H9 (cell line): Measurements from ENCODE around the gene WDR70. TPM values are rescaled to one million over a fixed set of nuclear protein-coding genes. Genes with fewer than 3 reads are reported as not detected.

ENCODE experiments used
- DNase-seq: peaks from one replicate; pipeline ENCODE4 v3.0.0-alpha.2; 2017
- H2AFZ ChIP-seq: one replicate; pipeline ENCODE4 v1.6.1; 2013; ENCODE audit warnings: mild to moderate bottlenecking, low read length, control low read depth, moderate library complexity
- H2AK5ac ChIP-seq: 2 replicates; pipeline ENCODE4 v1.6.1; 2013; ENCODE audit warnings: low read length, control low read depth, mixed read lengths; ENCODE audit not compliant: insufficient read length
- H2BK120ac ChIP-seq: one replicate; pipeline ENCODE4 v1.6.1; 2013; ENCODE audit warnings: low read depth, mild to moderate bottlenecking, low read length, control low read depth, inconsistent platforms; ENCODE audit not compliant: poor library complexity, severe bottlenecking
- H2BK12ac ChIP-seq: 2 replicates; pipeline ENCODE4 v1.6.1; 2013; ENCODE audit warnings: low read length, control low read depth, mixed read lengths, low read depth; ENCODE audit not compliant: insufficient read length
- H2BK15ac ChIP-seq: 2 replicates; pipeline ENCODE4 v1.6.1; 2013; ENCODE audit warnings: low read depth, low read length, control low read depth
- H2BK20ac ChIP-seq: one replicate; pipeline ENCODE4 v1.6.1; 2013; ENCODE audit warnings: low read depth, mild to moderate bottlenecking, low read length, control low read depth, inconsistent platforms; ENCODE audit not compliant: poor library complexity, severe bottlenecking
- H2BK5ac ChIP-seq: 2 replicates; pipeline ENCODE4 v1.6.1; 2013; ENCODE audit warnings: low read length, control low read depth, mixed read lengths; ENCODE audit not compliant: insufficient read length
- H3K14ac ChIP-seq: 2 replicates; pipeline ENCODE4 v1.6.1; 2013; ENCODE audit warnings: low read length, control low read depth; ENCODE audit not compliant: insufficient read depth
- H3K18ac ChIP-seq: 2 replicates; pipeline ENCODE4 v1.6.1; 2013; ENCODE audit warnings: low read depth, mild to moderate bottlenecking, mixed read lengths, low read length, control low read depth; ENCODE audit not compliant: insufficient read length
- H3K23ac ChIP-seq: 2 replicates; pipeline ENCODE4 v1.6.1; 2013; ENCODE audit warnings: low read length, control low read depth, mixed read lengths, low read depth; ENCODE audit not compliant: insufficient read length
- H3K23me2 ChIP-seq: 2 replicates; pipeline ENCODE4 v1.6.1; 2013; ENCODE audit warnings: low read depth, mild to moderate bottlenecking, mixed read lengths, low read length, control low read depth; ENCODE audit not compliant: insufficient read length, poor library complexity, severe bottlenecking
- H3K27ac ChIP-seq: 2 replicates; pipeline ENCODE4 v1.5.1; 2013; ENCODE audit warnings: low read length, control low read depth, mixed read lengths, low read depth; ENCODE audit not compliant: insufficient read length
- H3K27me3 ChIP-seq: 2 replicates; pipeline ENCODE4 v1.6.1; 2013; ENCODE audit warnings: low read length, control low read depth, inconsistent platforms; ENCODE audit not compliant: insufficient read depth
- H3K4ac ChIP-seq: 2 replicates; pipeline ENCODE4 v1.6.1; 2013; ENCODE audit warnings: low read depth, mild to moderate bottlenecking, control low read depth, inconsistent platforms, low read length, moderate library complexity
- H3K4me1 ChIP-seq: 2 replicates; pipeline ENCODE4 v1.6.1; 2013; ENCODE audit warnings: low read length, control low read depth, inconsistent platforms; ENCODE audit not compliant: insufficient read depth
- H3K4me2 ChIP-seq: 2 replicates; pipeline ENCODE4 v1.6.1; 2013; ENCODE audit warnings: low read length, control low read depth, mixed read lengths; ENCODE audit not compliant: insufficient read length, insufficient read depth
- H3K56ac ChIP-seq: 2 replicates; pipeline ENCODE4 v1.6.1; 2013; ENCODE audit warnings: low read depth, mild to moderate bottlenecking, mixed read lengths, low read length, control low read depth; ENCODE audit not compliant: insufficient read length
- H3K79me1 ChIP-seq: 2 replicates; pipeline ENCODE4 v1.6.1; 2013; ENCODE audit warnings: low read depth, mild to moderate bottlenecking, moderate library complexity, low read length, control low read depth, inconsistent platforms; ENCODE audit not compliant: insufficient read depth, poor library complexity, severe bottlenecking
- H3K79me2 ChIP-seq: 2 replicates; pipeline ENCODE4 v1.6.1; 2013; ENCODE audit warnings: low read length, control low read depth, inconsistent platforms; ENCODE audit not compliant: insufficient read depth
- H3K9ac ChIP-seq: 2 replicates; pipeline ENCODE4 v1.6.1; 2013; ENCODE audit warnings: low read length, control low read depth, mixed read lengths; ENCODE audit not compliant: insufficient read length; ENCODE audit errors: extremely low read depth
- H3K9me3 ChIP-seq: one replicate; pipeline ENCODE4 v1.6.1; 2013; ENCODE audit warnings: low read depth, low read length, inconsistent platforms; ENCODE audit not compliant: control insufficient read depth
- H3T11ph ChIP-seq: one replicate; pipeline ENCODE4 v1.6.1; 2013; ENCODE audit warnings: mild to moderate bottlenecking, low read length, control low read depth, inconsistent platforms
- H4K20me1 ChIP-seq: one replicate; pipeline ENCODE4 v1.6.1; 2013; ENCODE audit not compliant: control insufficient read depth, insufficient read length, insufficient read depth
- H4K5ac ChIP-seq: 2 replicates; pipeline ENCODE4 v1.6.1; 2013; ENCODE audit warnings: low read depth, mild to moderate bottlenecking, mixed read lengths, low read length, control low read depth; ENCODE audit not compliant: insufficient read length
- H4K8ac ChIP-seq: replicated peaks from 2 replicates; pipeline ENCODE4 v1.6.1; 2013; ENCODE audit warnings: low read length, control low read depth, mixed read lengths, low read depth; ENCODE audit not compliant: insufficient read length
- H4K91ac ChIP-seq: 2 replicates; pipeline ENCODE4 v1.6.1; 2013; ENCODE audit warnings: low read depth, mild to moderate bottlenecking, moderate library complexity, mixed read lengths, low read length, control low read depth; ENCODE audit not compliant: insufficient read length
- H3K27ac Mint-ChIP-seq, 3 experiments: 2 replicates in 2 of 3; 3 replicates in 1 of 3; pipeline ENCODE4 v1.8.0; 2020 to 2021; ENCODE audit warnings: mixed read lengths in 3 of 3, mild to moderate bottlenecking in 1 of 3, moderate library complexity in 1 of 3
- H3K27me3 Mint-ChIP-seq: 2 replicates; pipeline ENCODE4 v1.8.0; 2021; ENCODE audit warnings: low read depth, mild to moderate bottlenecking, moderate library complexity, mixed read lengths
- H3K36me3 Mint-ChIP-seq, 3 experiments: 2 replicates in 2 of 3; 3 replicates in 1 of 3; pipeline ENCODE4 v1.8.0; 2020 to 2021; ENCODE audit warnings: low read depth in 3 of 3, mixed read lengths in 3 of 3; ENCODE audit not compliant: insufficient read depth in 1 of 3
- H3K4me1 Mint-ChIP-seq, 2 experiments: 2 replicates each; pipeline ENCODE4 v1.8.0; 2020; ENCODE audit warnings: mixed read lengths in 2 of 2
- H3K4me3 Mint-ChIP-seq, 2 experiments: 2 replicates in 1 of 2; 3 replicates in 1 of 2; pipeline ENCODE4 v1.8.0; 2020 to 2021; ENCODE audit warnings: mild to moderate bottlenecking in 2 of 2, mixed read lengths in 2 of 2, moderate library complexity in 1 of 2
- H3K9me3 Mint-ChIP-seq, 2 experiments: 2 replicates in 1 of 2; 3 replicates in 1 of 2; pipeline ENCODE4 v1.8.0; 2020; ENCODE audit warnings: mild to moderate bottlenecking in 2 of 2, mixed read lengths in 2 of 2, moderate library complexity in 1 of 2
- WGBS: extraction: QIAGEN DNeasy Blood & Tissue Kit; methylation state at CpG from one replicate; pipeline ENCODE4 v1.1.7; 2013; ENCODE audit warnings: missing lambda C conversion rate, low lambda C conversion rate, mixed read lengths; ENCODE audit not compliant: insufficient read length; ENCODE audit errors: extremely low coverage; 5-methylcytosine and 5-hydroxymethylcytosine counted together
- total RNA-seq: library from RNA; stranded (reverse); gene quantifications from 2 replicates; pipeline ENCODE4 v1.2.1, GENCODE V29; 2021
- TF ChIP-seq, protein P1 (sequence below): fragments of 200-600 bp; sonication (generic); conservative IDR thresholded peaks from 3 replicates; pipeline ENCODE4 v1.8.0; 2021; ENCODE audit warnings: antibody characterized with exemption, mild to moderate bottlenecking

The WDR70 gene
- total RNA-seq, 1 experiment from 2014 or later: 38.1 TPM

DNA sequence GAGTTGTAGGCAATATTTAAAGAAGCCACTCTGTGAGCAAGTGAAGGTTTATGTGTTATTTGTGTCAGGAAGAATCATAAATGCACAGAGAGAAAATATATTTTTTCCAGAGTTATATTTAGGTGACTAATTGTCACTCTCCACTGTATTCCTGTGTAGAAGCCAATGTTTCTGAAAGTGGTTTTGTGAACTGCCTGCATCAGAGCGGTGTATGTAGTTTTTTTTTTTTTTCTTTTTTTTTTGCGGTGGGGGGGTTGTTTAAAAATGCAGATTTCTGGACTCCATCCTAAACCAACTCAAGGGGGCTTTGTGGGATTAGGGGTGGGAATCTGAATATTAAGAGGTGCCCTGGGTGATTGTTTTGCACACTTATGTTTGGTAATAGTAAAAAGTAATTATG, 357.3 kb downstream of the WDR70 start:
- Histone ChIP-seq H4K8ac (no peak overlapping the region), H2BK20ac (no peak overlapping the region), H4K20me1 (no peaks in the 10 kb centered on the region), H4K91ac (no peak overlapping the region), H2AK5ac (no peak overlapping the region), H3K14ac (no peak overlapping the region), H3K56ac (no peak overlapping the region), H3K4me2 (no peak overlapping the region), H3K18ac (no peak overlapping the region), H2BK15ac (no peak overlapping the region), H4K5ac (no peak overlapping the region), H2AFZ (no peak overlapping the region), H3K27ac (no peak overlapping the region), H3K79me2 (no peaks in the 10 kb centered on the region), H3K9me3 (no peaks in the 10 kb centered on the region), H3K23ac (no peak overlapping the region), H3K79me1 (no peaks in the 10 kb centered on the region), H3K4ac (no peak overlapping the region), H3T11ph (no peak overlapping the region), H2BK120ac (no peak overlapping the region), H3K27me3 (no peaks in the 10 kb centered on the region), H2BK12ac (no peak overlapping the region), H2BK5ac (no peak overlapping the region), H3K9ac (no peak overlapping the region), H3K23me2 (no peaks in the 10 kb centered on the region), H3K4me1 (no peaks in the 10 kb centered on the region)
- no CpG with 5 or more reads among the region's 2 CpGs for WGBS
- Mint-ChIP-seq H3K27me3 (no peaks in the 10 kb centered on the region), H3K4me1 (no peaks in the 10 kb centered on the region), H3K9me3 (peaks cover 0 to 2% of the 10 kb centered on the region in 2 experiments; a peak in 1 of 5 replicates), H3K36me3 (peaks cover 2 to 3% (median 3%) of the 10 kb centered on the region in 3 experiments; a peak in 4 of 7 replicates), H3K27ac (no peak overlapping the region), H3K4me3 (no peak overlapping the region)
- TF ChIP-seq, protein P1, sequence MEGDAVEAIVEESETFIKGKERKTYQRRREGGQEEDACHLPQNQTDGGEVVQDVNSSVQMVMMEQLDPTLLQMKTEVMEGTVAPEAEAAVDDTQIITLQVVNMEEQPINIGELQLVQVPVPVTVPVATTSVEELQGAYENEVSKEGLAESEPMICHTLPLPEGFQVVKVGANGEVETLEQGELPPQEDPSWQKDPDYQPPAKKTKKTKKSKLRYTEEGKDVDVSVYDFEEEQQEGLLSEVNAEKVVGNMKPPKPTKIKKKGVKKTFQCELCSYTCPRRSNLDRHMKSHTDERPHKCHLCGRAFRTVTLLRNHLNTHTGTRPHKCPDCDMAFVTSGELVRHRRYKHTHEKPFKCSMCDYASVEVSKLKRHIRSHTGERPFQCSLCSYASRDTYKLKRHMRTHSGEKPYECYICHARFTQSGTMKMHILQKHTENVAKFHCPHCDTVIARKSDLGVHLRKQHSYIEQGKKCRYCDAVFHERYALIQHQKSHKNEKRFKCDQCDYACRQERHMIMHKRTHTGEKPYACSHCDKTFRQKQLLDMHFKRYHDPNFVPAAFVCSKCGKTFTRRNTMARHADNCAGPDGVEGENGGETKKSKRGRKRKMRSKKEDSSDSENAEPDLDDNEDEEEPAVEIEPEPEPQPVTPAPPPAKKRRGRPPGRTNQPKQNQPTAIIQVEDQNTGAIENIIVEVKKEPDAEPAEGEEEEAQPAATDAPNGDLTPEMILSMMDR: no peak
- no peak for DNase-seq
